ENCODE data around the gene DGKE.

Gene DGKE

DNA sequence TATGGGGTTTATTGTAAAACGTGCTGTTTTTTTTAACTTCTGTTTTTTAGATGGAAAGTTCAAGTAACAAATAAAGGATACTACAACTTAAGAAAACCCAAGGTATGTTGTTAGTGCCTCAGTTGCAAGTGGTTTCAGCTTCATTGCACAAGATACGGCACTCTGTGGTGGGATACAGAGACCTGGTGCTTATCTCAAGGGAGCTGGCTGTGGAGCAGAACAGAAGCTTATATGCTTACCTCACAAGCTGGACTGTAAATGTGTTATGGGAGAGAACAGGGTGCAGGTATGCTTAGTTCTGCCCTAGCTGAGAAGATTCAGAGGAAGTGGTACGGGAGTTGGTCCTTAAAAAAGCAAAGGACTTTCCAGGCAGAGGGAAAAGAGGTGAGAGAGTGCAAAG, 15.2 kb downstream of the DGKE start:
- DNase-seq (ENCODE audit: low spot score) = no peak

DNA sequence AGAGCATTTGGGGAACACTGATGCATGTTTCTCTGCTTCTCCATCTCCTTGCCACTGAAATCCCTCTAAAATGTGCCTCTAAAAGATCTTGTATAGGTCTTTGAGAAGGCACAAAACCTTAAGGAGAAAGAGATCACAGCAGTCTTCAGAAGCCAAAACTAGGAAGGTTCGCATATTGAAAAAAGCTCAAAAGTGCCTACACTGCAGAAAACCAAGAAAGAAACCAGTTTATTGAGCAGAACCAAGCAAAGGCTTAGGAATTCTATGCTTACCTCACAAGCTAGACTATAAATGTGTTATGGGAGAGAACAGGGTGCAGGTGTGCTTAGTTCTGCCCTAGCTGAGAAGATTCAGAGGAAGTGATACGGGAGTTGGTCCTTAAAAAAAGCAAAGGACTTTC, 16.6 kb downstream of the DGKE start:
- DNase-seq (ENCODE audit: low spot score) = no peak

DNA sequence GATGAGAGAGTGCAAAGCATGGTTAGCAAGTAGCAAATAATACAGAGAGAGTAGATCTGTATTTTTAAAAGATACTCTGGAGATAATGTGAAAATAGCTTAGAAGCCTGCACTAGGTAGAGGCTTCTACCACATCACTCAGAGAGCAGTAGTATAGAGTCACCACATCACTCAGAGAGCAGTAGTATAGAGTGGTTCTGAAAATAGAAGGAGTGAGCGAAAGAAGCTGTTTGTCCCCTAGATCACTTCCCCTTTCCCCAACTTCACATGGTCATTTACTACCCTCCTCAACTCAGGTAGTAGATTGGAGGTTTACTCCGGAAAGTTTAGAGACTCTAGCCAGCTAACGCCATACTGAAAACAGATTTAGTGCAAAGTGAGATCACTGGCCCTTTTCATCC, 17.1 kb downstream of the DGKE start:
- DNase-seq (ENCODE audit: low spot score) = no peak

DNA sequence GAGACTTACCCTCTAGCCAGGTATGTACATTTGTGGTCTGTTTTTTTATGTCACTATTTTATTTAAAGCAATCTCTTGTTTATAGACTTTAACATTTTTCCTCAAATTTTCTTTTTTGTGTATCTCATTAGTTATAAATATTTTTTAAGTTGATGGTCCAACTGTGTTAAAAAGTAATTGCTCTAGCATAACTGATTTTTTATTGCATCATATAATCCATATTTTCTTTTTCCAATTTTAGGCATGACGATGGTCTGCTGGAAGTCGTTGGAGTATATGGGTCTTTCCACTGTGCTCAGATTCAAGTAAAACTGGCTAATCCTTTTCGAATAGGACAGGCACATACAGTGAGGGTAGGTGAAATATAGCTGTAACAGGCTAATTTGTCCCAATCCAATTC, 27.9 kb downstream of the DGKE start:
- no peak for DNase-seq (ENCODE audit: low spot score)

DNA sequence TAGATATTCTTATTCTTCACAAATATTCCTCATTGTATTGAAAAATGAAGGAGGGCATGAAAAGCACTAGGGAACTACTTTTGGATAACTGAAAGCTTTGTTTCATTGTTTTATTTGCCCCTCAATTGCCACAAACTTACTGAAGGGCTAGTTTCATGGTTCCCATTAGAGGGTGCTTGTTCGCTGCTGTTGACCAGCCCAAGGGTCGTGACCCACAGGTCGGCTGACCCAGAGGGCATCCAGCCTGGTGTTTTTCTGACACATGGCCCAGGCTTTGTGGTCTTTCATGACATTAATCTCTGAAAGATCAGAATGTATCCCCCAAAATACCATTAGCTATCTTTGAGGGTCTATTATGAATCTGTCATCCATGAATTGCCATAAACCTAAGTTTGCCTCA, 30.0 kb downstream of the DGKE start:
- DNase-seq (ENCODE audit: low spot score) = no peak

DNA sequence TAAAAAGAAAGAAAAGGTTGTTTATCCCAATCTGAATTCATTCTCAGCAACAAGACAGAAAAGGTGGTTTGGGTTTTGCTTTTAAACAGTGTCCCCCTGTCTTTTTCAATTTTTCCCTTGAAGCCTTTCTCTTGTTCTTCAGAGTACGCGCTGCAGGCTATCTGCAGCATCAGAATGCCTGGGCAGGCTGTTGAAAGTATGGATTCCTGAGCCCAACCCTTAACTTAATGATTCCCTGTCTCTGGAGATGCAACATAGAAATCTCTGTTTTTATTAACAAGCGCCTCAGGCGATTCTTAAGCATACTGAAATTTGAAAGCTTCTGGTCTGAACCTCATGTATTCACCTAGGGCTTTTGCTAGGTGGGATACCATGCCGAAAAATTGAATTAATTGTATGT, 32.1 kb downstream of the DGKE start:
- DNase-seq (ENCODE audit: low spot score) = no peak

DNA sequence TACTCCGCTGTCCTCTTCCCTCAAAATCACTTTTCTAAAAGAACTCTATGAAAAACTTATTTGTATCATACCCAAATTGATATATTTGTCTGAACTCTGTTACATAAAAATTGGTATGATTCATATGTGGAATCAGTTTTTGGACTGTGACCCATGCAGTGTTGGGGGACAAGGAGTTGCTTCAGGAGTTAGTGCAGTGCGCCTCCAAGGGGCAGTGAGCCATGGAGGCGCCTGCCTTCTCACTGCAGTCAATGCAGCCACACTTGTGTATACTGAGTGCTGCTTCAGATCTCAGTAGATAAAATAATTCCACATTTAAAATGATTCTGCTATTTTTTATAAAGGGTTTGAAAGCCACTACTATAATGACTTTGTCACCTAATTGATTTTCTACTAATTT, 32.5 kb downstream of the DGKE start:
- no peak for DNase-seq (ENCODE audit: low spot score)

DNA sequence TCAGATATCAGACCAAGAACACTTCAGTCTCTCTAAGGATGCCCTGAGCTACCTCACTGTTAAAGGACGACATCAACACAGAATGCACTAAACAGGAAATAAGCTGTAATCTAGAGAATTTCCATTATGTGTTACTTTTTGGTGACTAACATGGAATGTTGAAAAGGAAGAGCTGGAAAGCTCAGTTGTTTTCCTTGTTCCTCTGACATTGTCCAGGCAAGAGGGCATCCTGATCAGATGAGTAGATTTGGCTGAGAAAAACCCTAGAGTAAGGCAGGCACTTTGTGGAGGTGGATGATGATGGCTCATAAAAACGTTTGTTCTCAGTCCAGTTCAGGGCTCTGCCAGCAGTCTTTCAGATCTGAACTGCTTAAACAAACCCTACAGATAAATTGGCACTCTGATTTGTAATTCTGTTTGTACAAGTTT, 34.0 kb downstream of the DGKE start:
- DNase-seq (ENCODE audit: low spot score) = no peak

DNA sequence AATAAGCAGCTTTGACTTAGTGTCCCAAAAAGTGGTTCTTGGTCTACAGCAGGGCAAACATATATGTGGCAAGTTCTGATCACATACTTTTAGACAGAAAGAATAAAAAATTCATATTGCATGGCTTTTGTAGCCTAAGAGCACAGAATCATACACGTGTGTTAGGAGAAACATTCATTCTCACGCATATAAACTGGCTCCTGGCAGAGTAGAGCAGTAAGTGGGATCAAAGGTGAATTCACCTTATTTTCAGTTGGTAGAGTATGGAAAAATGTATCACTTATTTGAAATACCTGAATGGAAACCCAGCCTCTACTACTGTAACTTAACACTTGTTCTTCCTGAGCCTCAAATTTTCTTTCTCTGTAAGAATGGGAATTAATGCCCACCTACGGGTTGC, 34.8 kb downstream of the DGKE start:
- DNase-seq (ENCODE audit: low spot score) = no peak

DNA sequence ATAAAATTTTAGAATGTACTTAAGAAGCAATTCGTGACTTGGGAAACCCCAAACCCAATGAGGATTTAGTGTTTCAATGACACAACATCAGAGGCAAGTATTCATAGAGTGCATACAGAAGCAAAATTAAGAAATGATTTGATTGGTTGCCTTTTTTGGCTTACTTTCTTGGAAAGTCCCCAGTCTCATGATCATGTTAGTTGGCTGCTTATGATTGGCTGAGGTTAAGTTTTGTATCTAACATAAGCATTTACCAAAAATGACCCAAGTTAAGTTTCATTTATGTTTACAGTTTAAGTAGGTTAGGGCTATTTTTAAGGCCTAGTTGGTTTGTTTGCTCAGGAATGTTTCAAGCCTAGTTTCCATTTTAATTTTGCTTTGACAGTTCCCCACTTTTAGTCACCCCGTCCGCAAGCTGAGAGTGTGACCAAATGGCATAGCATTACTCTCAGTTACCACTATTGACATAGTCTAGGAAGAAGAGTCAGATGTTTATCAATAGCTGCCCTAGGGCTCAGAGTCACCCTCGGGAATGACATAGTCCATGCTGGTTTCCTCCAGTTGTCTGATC, 36.2 kb downstream of the DGKE start:
- DNase-seq (ENCODE audit: low spot score) = no peak

DNA sequence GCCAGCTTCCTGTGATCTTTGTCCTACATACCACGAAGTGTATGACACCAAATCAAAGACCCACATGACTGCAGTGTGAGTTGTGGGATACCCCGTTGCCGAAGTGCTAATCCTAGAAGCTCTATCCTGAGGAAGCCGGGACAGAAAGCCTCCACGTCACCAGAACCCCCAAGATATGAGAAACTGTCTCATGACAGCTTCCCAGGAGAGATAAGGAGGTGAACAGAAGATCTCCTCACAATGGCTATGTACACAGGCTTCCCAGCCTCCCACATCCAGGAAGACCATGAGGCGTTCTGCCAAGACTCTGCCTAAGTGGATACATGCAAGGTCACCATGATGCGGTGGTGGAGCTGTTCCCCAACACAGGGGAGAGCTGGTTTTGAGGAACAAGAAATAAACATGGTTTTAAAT, 42.8 kb downstream of the DGKE start:
- no peak for DNase-seq (ENCODE audit: low spot score)

DNA sequence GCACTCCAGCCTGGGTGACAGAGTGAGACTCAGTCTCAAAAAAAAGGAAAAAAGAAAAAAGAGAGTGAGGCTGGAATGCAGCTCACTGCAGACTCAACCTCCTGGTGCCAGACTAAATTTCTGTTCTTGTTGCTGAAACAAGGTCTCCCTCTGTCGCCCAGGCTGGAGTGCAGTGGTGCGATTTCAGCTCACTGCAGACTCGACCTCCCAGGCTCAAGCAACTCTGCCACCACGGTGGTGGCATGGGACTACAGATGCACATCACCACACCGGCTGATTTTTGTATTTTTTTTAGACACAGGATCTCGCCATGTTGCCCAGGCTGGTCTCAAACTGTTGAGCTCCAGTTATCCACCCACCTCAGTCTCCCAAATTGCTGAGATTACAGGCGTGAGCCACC, 45.3 kb downstream of the DGKE start:
- DNase-seq (ENCODE audit: low spot score) = no peak

DNA sequence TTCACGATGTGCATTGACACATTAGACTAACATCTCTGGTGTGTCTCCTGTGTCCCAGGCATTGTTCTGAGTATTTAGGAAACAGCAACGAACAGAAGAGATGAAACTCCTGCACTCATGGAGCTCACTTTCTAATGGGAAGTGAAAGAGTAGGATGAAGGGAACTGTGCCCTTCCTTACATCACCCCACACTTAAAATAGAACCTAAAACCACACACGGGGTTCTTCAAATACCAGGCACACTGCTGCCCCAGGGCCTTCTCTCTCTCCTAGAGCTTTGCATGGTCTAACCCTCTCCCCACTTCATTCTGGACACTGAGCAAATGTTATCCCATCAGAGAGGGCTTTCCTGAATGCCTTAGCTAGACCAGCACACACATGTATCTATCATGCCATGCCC, 46.2 kb downstream of the DGKE start:
- DNase-seq (ENCODE audit: low spot score) = peak; percentile 45

DNA sequence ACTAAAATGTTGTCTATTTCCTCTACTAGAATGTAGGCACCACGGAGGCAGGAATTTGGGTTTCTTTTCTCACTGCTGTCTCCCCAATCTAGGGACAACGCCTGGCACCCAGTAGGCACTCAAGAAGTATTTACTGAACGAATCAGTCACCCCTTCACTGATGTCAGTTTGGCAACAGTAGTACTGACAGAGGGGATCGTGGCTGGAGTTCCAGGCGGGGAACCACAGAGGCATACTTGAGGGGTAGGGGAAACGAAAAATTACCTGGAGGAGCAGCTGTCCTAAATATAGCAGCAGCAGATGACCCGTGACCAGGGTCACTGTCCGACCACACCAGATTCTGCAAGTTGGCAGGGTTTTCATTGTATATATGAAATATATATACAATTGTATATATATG, 46.6 kb downstream of the DGKE start:
- DNase-seq (ENCODE audit: low spot score) = no peak

DNA sequence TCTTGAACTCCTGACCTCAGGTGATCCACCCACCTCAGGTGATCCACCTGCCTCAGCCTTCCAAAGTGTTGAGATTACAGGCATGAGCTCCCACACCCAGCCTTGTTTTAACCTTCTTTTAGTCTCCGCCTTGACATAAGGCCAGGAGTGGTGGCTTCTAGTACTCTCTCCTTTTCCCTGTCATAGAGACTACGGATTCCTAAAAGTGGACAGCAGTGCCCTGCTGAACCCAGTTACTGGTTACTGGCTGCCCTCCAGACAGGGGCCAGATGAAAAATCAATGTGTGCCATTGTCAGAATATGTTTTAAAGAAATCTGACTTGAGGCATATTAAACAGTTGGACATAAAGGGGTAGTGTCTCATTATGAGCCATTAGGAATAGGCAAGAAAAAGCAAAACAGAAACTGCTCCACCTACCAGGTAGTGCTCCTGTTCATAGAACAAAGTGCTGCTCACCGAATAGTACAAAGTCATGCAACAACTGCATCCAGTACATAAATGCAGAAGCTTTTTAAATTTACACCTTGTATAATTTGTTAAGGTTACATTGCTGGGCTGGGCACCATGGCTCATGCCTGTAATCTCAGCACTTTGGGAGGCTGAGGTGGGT, 47.8 kb downstream of the DGKE start:
- no peak for DNase-seq (ENCODE audit: low spot score)

DNA sequence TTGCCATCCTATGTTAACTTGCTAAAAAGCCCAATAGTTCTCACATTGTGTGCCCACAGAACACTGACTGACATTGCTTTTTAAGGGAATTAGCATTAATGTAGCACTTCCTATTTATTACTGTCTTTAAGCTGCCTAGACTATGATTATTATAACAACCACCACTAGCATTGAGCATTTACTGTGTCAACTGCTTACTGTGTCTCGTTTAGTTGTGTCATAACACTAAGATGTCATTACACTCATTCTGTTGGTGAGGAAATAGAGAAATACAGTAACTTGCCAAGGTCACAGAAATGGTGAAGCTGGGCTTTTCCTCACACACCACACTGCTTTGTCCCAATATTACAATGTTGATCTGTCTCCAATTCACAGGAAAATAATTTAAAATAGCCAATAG, 49.7 kb downstream of the DGKE start:
- no peak for DNase-seq (ENCODE audit: low spot score)

DNA sequence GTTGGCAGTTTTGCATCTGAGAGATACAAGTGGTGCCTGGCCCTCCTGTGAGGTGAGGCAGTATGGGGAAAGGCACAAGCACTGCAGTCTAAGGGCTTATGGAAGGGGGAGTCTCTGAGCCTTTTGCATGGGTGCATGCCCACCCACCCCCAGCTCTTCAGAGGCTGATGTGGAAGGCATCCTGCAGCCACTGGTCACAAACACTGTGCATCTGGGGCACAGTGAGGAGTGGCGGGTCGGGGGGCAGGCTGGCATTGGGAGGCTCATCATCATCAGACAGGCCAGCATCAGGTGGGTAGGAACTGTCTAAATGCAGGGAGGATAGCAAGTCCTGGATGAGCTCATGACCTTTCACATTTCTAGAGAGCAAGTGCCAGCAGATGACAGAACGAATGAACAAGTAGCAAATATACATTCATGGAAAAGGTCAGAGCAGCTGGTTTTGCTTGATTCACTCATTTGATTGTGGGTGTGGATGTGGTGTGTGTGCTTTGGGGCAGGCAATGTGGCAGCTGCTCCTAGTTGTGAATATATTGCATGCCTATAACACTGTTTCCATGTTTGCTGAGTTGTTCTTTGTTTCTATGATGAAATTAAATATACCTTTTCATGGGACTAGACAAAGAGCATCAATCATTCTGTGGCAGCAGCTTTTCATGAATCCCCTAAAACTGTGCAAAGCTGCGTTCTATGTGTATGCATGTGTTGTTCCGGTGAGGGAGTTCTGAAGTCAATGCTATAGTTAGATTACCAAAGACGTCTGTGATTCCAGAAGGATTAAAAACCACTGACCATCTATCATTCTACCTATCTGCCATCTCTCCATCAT, 50.7 kb downstream of the DGKE start:
- DNase-seq (ENCODE audit: low spot score) = no peak

DNA sequence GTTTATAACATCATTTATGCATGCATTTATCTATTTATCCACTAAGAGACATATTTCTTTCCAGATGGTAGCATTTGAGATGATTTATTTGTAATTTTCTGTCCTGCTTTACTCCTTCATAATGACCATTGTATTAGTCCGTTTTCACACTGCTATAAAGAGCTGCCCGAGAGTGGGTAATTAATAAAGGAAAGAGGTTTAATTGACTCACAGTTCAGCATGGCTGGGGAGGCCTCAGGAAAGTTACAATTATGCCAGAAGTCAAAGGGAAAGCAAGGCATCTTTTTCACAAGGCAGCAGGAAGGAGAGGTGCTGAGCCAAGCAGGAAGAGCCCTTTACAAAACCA, 51.3 kb downstream of the DGKE start:
- no peak for DNase-seq (ENCODE audit: low spot score)

DNA sequence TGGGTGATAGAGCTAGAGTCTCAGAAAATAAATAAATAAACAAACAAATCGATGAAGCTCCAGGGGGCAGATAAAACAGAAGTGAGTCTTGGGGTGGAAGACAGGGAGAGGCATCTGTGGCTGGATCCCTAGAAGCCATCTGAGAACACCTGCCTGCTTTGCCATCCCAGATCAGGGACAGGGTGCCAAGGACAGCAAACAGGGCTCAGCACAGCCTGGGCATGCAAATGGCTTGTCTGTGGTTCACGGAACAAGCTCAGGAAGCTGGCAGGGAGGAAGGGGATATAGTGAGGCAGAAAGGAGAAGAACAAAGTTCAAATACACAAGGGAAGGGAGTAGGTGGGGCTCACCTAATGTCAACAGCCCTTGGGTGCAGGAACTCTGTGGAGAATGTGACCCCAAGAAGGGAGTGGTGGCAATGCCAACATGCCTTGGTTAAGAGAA, 52.4 kb downstream of the DGKE start:
- no peak for DNase-seq (ENCODE audit: low spot score)

DNA sequence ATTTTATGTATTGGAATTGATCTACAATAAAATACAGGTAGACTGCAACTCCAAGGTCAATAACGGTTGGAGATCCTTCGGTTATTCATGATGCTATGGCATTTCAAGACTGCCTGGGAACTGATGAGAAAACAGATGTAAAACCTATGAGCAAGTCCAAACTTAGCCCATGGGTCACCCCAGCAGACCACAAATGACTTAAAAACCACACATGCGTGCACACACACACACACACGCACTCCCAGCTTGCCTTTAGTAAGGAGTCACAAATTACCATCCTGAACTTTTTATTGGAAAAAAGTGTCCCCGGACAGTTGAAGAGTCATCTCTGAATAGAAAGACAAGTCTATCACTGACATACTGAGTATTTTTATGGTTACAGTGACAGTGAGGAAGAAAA, 53.2 kb downstream of the DGKE start:
- no peak for DNase-seq (ENCODE audit: low spot score)

DNA sequence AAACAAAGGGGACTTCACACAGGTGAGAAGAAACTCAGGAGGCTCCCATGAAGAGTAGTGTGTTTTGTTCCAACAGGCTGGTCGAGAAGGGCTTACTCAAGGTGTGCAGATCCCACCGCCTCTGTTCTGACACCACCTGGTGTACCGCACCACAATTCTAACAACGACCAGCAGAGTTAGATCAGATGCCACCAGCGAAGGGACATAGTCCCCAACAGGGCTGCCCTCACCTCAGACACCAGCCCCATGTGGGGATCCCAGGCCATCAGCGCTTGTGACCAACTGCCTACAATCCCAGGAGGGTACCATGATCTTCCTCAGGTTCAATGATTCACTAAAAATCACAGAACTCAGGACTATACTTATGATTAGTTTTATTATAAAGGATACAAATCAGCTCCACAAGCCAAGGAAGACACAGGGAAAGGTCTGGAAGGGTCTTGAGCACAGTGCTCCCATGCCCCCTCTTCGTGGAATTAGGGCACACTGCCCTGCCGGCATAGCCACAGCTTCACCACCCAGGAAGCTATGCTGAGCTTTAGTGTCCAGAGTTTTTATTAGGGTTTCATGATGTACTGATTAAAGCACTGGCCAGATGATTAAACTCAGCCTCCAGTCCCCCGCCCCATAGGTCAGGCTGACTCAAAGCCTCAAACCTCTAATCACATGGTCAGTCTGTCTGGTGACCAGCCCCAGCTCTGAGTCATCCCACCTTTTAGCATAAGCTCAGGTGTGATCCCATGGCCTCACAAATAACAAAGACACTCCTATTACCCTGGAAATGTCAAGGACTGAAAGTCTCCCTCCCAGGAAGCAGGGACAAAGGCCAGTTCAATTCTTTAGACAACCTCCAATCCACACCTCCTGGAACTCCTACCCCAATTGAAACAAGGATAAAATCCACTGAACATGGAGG, 53.9 kb downstream of the DGKE start:
- DNase-seq (ENCODE audit: low spot score) = no peak

DNA sequence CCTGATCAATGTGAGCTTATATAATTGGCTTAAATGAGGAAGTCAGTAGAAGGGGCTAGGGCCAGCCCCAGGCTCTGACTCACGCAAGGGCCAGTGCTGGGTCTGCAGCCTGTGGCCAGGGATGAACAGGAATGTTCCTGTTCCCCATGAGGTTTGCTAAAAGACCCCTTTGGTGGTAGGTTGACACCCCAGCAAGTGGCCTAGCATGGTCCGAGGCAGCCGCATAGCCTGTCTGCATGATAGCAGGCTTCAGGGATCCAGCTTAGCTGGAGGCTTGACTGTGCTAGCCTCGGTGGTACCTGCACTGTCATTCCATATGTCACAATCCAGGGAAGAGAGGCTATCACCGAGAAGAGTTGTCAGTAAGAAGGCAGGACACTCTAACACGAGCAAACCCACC, 56.4 kb downstream of the DGKE start:
- DNase-seq (ENCODE audit: low spot score) = no peak

Data from pons (tissue), 1 donor.